MM.1S (cell line): ENCODE results near the gene FCAMR.

Experiments
- DNase-seq: peaks from one replicate; pipeline ENCODE4 v3.0.0-alpha.2; 2015
- H2AFZ ChIP-seq: fragments of 300-600 bp; sonication (generic); 2 replicates; pipeline ENCODE4 v1.6.0; 2016; ENCODE audit warnings: antibody characterized with exemption, low read length
- H3F3A ChIP-seq: fragments of 300-600 bp; sonication (generic); 2 replicates; pipeline ENCODE4 v1.6.1; 2016; ENCODE audit warnings: mild to moderate bottlenecking, antibody characterized with exemption, low read length, moderate library complexity, mixed read lengths; ENCODE audit not compliant: insufficient read depth
- H3K27ac ChIP-seq: fragments of 300-600 bp; sonication (generic); 2 replicates; pipeline ENCODE4 v1.5.1; 2016; ENCODE audit warnings: mild to moderate bottlenecking, low read length
- H3K27me3 ChIP-seq: fragments of 300-600 bp; sonication (generic); replicated peaks from 2 replicates; pipeline ENCODE4 v1.6.0; 2016; ENCODE audit warnings: low read length; ENCODE audit not compliant: insufficient read depth
- H3K36me3 ChIP-seq: fragments of 300-600 bp; sonication (generic); replicated peaks from 2 replicates; pipeline ENCODE4 v1.6.1; 2016; ENCODE audit warnings: mild to moderate bottlenecking, low read length, mixed read lengths; ENCODE audit not compliant: insufficient read depth
- H3K4me1 ChIP-seq: fragments of 300-600 bp; sonication (generic); 2 replicates; pipeline ENCODE4 v1.6.1; 2016; ENCODE audit warnings: low read length, mixed read lengths
- H3K4me2 ChIP-seq: fragments of 300-600 bp; sonication (generic); 2 replicates; pipeline ENCODE4 v1.6.0; 2016; ENCODE audit warnings: low read depth, low read length
- H3K4me3 ChIP-seq: fragments of 300-600 bp; sonication (generic); 2 replicates; pipeline ENCODE4 v1.5.1; 2016; ENCODE audit warnings: low read length, mixed read lengths
- H3K79me2 ChIP-seq: fragments of 300-600 bp; sonication (generic); 2 replicates; pipeline ENCODE4 v1.6.1; 2016; ENCODE audit warnings: mixed run types, low read length, mixed read lengths
- H3K9ac ChIP-seq: fragments of 300-600 bp; sonication (generic); 2 replicates; pipeline ENCODE4 v1.6.1; 2016; ENCODE audit warnings: low read length, mixed read lengths
- H3K9me2 ChIP-seq: fragments of 300-600 bp; sonication (generic); replicated peaks from 2 replicates; pipeline ENCODE4 v1.6.1; 2016; ENCODE audit warnings: mild to moderate bottlenecking, low read length, mixed read lengths; ENCODE audit not compliant: insufficient read depth
- H3K9me3 ChIP-seq: fragments of 300-600 bp; sonication (generic); replicated peaks from 2 replicates; pipeline ENCODE4 v1.6.1; 2016; ENCODE audit warnings: mild to moderate bottlenecking, low read length, mixed read lengths; ENCODE audit not compliant: insufficient read depth
- H4K20me1 ChIP-seq: fragments of 300-600 bp; sonication (generic); 2 replicates; pipeline ENCODE4 v1.6.1; 2016; ENCODE audit warnings: mild to moderate bottlenecking, low read length, moderate library complexity, mixed read lengths; ENCODE audit not compliant: insufficient read depth
- CTCF ChIP-seq: fragments of 300-600 bp; sonication (generic); IDR thresholded peaks from 2 replicates; pipeline ENCODE4 v1.5.1; 2016; ENCODE audit warnings: antibody characterized with exemption, low read length, mixed read lengths
- EZH2 ChIP-seq: fragments of 300-600 bp; sonication (generic); optimal IDR thresholded peaks from 2 replicates; pipeline ENCODE3; 2017; ENCODE audit warnings: low read depth, mild to moderate bottlenecking, antibody characterized with exemption, low read length, mixed read lengths
- EZH2phosphoT487 ChIP-seq: fragments of 300-600 bp; sonication (generic); IDR thresholded peaks from 2 replicates; pipeline ENCODE4 v1.6.1; 2018; ENCODE audit warnings: antibody characterized with exemption, low read length

FCAMR gene

GRCh38 chr1:206971029-206971655 lies 882 bp upstream of the FCAMR start:
- Histone ChIP-seq H3K9ac (no peak overlapping the region), H4K20me1 (no peaks in the 10 kb centered on the region), H3F3A (no peaks in the 10 kb centered on the region), H3K9me2 (no peaks in the 10 kb centered on the region), H3K4me3 (no peak overlapping the region), H3K4me2 (no peak overlapping the region), H3K9me3 (no peaks in the 10 kb centered on the region), H3K4me1 (peaks cover 8% of the 10 kb centered on the region), H3K36me3 (no peaks in the 10 kb centered on the region), H3K79me2 (no peaks in the 10 kb centered on the region), H3K27me3 (no peaks in the 10 kb centered on the region), H3K27ac (no peak overlapping the region), H2AFZ (no peak overlapping the region)
- TF ChIP-seq EZH2phosphoT487 (no peak), EZH2 (no peak), CTCF (no peak)
- no peak for DNase-seq

- H3K9ac ChIP-seq = no peak overlapping the region
- no peaks in the 10 kb centered on the region for H3K27me3 ChIP-seq
- TF ChIP-seq CTCF (no peak), EZH2 (no peak), EZH2phosphoT487 (no peak)
- no peak overlapping the region for H3K4me3 ChIP-seq
- no peak overlapping the region for H3K4me2 ChIP-seq
- H3K79me2 ChIP-seq = no peaks in the 10 kb centered on the region
- no peaks in the 10 kb centered on the region for H4K20me1 ChIP-seq
- H3K9me2 ChIP-seq = no peaks in the 10 kb centered on the region
- no peak for DNase-seq
- H3K4me1 ChIP-seq = peaks cover 8% of the 10 kb centered on the region
- H3K9me3 ChIP-seq = no peaks in the 10 kb centered on the region
- no peak overlapping the region for H3K27ac ChIP-seq
- no peaks in the 10 kb centered on the region for H3F3A ChIP-seq
- no peaks in the 10 kb centered on the region for H3K36me3 ChIP-seq
- no peak overlapping the region for H2AFZ ChIP-seq
Measured at GRCh38 chr1:206969090-206969489, 1.2 kb downstream of the FCAMR start.

GRCh38 chr1:206967096-206967849 lies 3.0 kb downstream of the FCAMR start:
- Histone ChIP-seq H3K9me3 (no peaks in the 10 kb centered on the region), H3K4me2 (0 out of 2 replicates have a peak overlapping the region, but pooled peaks have one; percentile 1), H3K36me3 (no peaks in the 10 kb centered on the region), H3K79me2 (no peaks in the 10 kb centered on the region), H4K20me1 (no peaks in the 10 kb centered on the region), H3K4me1 (peaks cover 8% of the 10 kb centered on the region), H3K27me3 (no peaks in the 10 kb centered on the region), H3F3A (no peaks in the 10 kb centered on the region), H2AFZ (no peak overlapping the region; the same call in none of the 2 replicates), H3K9me2 (no peaks in the 10 kb centered on the region), H3K27ac (no peak overlapping the region), H3K9ac (no peak overlapping the region), H3K4me3 (no peak overlapping the region)
- no peak for TF ChIP-seq CTCF
- no peak for TF ChIP-seq EZH2phosphoT487
- TF ChIP-seq EZH2 = no peak
- no peak for DNase-seq
